Measurements from ENCODE around the gene ATPAF1. TPM values are rescaled to one million over a fixed set of nuclear protein-coding genes. Genes with fewer than 3 reads are reported as not detected.
A peak's percentile ranks its signal among the peaks of the same experiment; 100 is the strongest.
"Not testable (repeated sequence)": the region's sequence is repeated elsewhere in the genome, so short reads cannot be mapped to it uniquely, and the experiment has no call there.

ATPAF1 gene
- total RNA-seq, 1 donor from 2014 or later = 55.1 TPM

DNA sequence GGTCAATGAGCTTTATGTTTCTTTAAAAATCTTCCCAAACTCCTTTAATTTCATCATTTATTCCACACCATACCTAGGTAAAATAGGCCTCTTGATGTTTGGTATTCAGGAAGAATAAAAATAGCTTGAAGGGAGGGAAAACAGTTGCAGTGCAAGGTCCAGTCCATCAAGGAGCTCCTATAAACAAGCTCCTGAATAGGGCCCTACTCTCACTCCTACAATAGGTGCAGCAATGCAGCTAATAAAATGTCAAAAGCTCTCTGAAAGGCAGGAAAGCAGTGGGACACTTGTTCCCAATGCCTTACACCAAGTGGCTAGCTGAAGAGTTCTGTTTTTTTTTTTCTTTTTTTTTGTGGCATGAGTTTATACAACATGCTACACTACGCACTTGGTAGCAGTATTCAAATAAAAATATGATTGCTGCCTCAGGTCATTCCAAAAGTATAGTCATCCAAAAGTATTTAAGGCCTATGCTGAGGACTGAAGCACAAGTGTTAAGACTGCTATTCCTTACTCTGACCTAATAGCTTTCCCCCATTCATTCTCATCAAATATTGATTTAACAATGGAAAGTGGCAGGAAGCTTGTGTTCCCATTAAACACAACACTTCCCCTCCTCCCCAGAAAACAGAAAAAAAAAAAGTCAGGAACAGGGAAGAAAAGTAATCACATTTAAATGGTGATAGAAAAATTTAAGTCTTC, 13.3 kb upstream of the ATPAF1 start:
- DNase-seq (ENCODE audit: low read depth) = no peak

DNA sequence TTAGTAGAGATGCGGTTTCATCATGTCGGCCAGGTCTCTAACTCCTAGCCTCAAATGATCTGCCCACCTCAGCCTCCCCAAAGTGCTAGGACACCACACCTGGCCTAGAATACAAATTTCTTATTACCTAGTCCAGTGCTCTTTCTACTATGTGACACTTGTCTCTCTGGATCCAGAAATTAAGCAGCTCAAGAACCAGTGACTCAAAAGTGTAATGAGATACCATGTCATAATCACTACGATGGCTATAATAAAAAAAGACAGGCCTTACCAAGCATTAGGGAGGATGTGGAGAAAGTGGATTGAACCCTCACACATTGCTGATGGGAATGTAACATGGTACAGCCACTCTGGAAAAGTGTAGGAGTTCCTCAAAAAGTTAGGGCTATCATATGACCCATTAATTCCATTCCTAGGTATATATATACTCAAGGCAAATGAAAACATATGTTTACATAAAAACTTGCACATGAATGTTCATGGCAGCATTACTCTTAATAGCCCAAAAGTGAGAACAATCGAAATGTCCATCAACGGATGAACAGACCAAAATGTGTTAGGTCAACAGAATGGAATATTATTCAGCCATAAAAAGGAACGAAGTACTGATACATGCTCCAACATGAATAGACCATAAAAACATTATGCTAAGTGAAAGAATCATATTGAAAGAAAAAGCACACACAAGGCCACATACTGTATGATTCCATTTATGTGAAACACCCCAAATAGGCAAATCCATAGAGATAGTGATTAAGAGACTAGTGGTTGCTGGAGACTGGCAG, 11.8 kb upstream of the ATPAF1 start:
- DNase-seq (ENCODE audit: low read depth) = no peak

DNA sequence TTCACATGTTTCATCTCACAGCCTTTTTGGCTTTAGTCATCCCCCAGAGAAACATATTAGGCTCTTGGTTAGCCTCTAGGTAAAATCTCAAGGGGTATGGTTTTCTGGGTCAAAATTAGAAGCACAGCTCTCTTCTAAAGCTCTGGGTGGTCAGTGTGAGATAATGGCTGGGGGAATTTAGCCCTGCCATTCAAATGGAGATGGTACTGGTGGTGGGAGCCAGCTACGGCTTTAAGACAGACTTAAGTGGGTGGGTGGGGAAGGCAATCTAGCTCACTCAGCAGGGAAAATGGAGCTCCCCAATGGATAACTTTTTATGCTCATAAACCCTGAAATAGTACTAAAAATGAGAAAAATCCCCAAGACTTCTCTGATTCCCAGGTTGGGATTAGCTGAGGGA, 9.2 kb upstream of the ATPAF1 start:
- DNase-seq (ENCODE audit: low read depth) = no peak

DNA sequence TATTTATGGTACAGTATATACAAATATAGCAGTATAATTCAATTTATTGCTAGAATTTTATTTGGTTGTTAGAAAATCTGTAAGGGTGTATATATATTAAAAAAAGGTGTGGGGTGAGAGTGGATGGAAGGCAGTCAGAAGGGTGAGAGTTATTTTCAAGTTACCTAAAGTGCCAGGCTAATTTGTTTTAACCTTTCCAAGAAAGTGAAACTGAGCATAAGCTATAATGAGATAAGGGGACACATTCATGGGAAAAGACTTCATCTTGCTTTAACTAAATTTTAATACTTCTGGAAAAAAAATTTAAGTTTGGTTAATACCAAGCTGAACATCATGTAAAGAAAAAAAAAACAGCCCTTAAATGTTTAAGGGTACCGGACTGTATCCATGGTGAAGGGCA, 8.4 kb upstream of the ATPAF1 start:
- no peak for DNase-seq (ENCODE audit: low read depth)

DNA sequence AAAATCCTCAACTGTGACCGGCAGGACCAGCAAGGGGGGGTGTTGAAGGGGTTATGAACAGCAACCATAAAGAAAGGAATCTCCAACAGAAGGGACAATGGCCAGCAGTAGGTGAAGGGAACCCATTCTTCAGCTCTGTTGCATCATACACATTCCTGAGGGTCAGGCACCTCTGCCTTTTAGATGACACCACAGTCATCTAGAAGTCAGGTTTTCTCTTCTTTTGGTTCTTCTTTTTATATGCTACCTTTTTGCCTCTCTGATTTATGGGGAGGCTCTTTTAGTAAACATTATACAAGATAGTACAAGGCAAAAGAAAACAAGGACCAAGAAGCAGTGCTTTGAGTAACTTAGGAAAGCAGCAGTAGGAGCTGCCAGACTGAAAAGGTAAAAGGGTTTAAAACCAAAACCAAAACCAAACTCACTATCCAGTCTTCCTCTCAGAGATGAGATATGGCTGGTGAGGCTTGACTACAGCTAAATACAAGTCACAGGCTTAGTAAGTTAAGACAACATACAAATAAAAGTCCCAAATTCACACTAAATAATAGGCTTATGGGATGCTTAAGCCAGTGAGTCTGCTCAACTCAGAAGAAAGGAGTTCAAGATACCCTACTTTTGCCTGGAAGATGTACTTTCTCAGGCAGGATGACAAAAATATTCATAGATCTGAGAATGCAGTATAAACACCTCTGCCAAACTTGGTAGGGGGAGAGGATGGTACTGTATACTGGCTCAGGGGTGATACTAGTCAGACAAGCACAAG, 7.6 kb upstream of the ATPAF1 start:
- DNase-seq (ENCODE audit: low read depth) = no peak

DNA sequence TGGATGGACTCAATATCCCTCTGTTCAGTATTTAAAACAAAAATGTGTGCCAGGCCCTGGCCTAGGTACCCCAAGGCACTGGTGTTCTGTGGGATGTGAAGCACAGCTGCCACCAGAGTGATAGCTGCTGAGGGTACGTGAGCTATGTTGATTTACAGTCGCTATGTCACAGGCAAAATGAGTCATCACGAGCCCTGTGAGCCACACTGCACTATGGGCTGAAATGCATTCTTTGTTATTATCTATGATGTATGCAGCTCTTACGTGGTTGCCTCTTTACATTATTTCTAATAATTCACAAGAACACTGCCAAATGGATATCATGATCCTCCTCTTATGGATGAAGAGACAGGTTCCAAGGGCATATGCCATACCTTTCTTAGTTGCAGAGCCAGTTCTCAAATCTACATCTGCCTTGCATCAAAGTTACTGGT, 5.6 kb upstream of the ATPAF1 start:
- DNase-seq (ENCODE audit: low read depth) = peak; percentile 66

DNA sequence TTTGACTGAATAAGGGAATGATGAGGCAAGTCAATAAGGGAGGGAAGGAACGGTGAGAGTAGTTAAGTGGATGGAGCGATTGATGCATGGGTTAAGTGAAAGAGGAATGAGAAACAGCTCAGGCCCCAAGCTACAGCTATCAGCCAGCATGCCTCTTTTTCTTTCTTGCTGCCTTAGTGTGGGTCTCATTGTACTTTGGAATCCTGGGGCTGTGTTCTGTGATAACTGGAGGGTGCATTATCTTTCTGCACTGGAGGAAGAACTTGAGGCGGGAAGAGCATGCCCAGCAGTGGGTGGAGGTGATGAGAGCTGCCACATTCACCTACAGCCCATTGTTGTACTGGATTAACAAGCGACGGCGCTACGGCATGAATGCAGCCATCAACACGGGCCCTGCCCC, 4.5 kb upstream of the ATPAF1 start:
- no peak for DNase-seq (ENCODE audit: low read depth)

DNA sequence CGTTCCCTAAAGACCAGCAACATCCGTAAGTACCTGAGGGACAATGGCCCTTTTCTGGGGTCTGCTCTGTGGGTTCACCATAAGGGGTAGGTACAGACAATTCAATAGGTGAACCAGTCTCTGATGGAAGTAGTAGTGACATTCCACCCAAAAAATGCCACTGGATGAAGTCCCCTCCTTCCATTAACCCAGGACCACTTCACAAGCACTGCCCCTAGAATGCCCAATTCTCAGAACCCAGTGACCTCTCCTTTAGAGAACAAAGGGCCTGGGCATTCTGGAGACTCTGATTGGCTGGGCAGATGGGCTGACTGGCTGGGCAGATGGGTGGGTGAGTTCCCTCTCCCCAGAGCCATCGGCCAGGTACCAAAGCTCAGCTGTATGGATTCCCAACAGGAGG, 3.4 kb upstream of the ATPAF1 start, which contains the start of gene TEX38:
Gene TEX38 (plus strand): TSS at position 301 of the 400 bp plus-strand sequence. CDS start 81 bp downstream, at position 382.
- no peak for DNase-seq (ENCODE audit: low read depth)

DNA sequence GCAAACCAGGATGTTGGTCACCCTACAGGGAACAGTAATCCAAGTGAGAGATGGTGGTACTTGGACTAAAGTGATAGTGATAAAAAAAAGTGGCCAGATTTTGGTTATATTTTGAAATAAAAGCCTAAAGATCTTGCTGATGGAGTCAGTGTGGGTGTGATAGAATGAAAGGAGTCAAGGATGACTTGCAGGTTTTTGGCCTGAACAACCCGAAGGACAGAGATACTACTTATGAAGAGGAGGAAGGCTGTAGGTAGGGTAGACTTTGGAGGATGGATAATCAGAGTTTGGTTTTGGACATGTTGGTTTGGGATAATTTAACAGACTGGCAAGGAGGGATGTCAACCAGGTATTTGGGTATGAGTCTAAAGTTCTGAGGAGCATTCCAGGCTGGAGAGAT, 2.0 kb upstream of the ATPAF1 start:
- no peak for DNase-seq (ENCODE audit: low read depth)

DNA sequence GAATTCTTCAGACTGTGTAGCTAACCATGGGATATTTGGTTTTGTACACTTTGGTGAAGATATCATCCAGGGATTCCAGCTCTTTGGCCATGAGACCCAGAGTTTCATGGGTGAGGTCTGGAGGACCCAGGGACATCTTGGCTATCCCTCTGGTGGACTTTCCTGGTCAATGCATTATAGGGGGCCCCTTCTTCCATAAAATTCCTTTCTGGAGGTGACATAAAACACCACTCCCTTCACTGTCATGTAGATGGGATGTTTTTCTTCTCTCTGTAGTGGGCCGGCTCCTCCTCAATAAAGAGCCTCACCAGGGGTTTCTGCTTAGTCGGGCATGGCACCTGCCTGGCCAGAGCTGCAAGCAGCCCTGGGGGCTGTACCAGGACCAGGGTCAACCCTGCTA, 2.2 kb downstream of the ATPAF1 start:
- DNase-seq (ENCODE audit: low read depth) = no peak

DNA sequence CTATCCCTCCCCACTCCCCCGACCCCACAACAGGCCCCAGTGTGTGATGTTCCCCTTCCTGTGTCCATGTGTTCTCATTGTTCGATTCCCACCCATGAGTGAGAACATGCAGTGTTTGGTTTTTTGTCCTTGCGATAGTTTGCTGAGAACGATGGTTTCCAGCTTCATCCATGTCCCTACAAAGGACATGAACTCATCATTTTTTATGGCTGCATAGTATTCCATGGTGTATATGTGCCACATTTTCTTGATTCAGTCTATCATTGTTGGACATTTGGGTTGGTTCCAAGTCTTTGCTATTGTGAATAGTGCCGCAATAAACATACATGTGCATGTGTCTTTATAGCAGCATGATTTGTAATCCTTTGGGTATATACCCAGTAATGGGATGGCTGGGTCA, 5.2 kb downstream of the ATPAF1 start:
- not testable (repeated sequence) for DNase-seq (ENCODE audit: low read depth)

DNA sequence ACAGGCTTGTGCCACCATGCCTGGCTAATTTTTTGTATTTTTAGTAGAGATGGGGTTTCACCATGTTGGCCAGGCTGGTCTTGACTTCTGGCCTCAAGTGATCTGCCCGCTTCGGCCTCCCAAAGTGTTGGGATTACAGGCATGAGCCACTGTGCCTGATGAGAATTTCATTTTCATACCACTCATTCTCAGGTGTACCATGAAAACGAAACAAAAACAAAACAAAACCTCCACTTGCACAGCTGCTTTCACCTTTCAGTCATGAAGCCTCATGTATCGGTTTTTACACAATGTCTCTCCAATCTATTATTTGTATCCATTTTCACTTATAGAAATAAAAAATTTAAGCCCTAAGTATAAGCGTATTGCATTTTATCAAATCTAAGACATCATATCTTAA, 8.0 kb downstream of the ATPAF1 start:
- not testable (repeated sequence) for DNase-seq (ENCODE audit: low read depth)

DNA sequence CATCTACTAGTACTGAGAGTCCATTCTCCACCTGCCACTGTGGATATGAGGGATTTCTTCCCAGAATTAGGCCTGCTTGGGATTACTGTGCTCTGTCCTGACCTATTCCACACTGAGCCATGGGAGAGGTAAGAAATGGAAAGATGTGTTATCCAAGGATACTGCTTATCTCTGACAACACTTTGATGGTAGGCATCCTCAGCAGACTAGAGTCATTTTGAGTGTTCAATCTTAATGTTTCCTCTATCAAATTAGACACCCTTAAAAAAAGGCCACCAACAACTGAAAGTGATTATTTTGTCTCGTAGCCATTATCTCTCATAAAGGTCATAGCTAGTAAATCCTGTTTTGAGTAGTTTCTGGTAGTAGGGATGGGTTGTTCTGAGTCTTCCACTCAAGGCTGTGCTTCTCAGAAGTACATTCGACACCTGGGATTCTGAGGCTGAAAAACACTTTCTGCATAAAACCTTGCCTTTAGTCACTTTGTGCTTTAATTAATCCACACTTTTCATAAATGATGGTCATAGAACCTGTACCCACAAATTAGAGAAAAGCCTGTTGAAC, 8.8 kb downstream of the ATPAF1 start:
- DNase-seq (ENCODE audit: low read depth) = no peak

DNA sequence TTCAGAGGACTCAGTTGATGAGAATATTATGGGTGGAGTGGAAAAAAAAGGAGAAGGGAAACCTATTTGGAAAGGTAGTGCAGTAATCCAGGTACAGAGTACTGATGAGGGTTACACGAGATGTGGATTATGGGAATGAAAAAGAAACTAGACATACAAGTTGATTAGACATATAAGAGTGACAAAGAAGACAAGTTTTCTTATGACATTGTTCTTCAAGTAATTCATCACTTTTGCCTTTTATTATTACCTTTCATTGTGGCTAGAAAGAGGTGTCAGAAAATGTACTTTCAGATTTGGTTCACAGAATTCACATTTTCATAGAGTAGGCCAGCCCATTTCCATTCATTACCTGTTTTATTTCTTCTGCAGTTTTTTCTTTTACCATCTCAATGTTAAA, 10.4 kb downstream of the ATPAF1 start:
- no peak for DNase-seq (ENCODE audit: low read depth)

DNA sequence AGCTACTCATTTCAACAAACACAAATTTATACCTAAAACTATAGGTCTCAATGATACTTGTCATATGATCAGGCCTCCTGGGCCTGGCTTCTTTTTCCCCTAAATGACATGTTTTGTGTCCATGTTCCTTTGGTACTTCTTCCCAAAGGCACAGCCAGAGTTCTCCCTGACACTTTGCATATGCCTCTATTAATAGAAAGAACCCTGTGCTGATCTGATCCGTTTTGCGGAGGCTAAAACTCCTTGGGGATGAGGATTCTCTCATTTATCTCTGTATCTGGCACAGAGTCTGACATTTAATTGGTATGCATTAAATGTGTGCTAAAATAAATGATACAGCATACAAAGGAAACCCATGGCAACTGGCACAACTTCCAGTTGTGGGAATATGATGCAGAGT, 11.5 kb downstream of the ATPAF1 start:
- DNase-seq (ENCODE audit: low read depth) = no peak

DNA sequence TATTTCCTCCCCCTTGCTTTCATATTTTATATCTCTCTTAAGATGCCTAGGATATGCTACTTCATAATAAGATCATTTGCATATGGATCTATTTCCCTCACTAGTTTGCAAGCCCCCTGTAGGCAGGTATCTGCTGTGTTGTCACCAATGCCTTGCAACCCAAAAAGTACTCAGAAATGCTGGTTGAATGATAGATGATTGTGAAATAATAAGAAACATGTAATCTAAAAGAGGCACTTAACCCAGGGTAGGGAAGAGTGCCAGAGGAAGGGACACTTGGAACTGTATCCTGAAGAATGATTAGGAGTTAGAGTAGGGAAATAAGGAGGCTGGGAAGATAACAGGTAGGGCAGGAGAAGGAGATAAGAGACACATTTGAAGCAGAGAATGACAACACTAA, 12.3 kb downstream of the ATPAF1 start:
- DNase-seq (ENCODE audit: low read depth) = no peak

DNA sequence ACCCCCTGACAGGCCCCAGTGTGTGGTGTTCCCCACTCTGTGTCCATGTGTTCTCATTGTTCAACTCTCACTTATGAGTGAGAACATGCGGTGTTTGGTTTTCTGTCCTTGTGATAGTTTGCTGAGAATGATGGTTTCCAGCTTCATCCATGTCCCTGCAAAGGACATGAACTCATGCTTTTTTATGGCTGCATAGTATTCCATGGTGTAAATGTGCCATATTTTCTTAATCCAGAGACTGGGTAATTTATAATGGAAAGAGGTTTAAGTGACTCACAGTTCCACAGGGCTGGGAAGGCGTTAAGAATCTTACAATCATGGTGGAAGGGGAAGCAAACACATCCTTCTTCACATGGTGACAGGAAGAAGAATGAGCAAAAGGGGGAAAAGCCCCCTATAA, 13.5 kb downstream of the ATPAF1 start:
- not testable (repeated sequence) for DNase-seq (ENCODE audit: low read depth)

DNA sequence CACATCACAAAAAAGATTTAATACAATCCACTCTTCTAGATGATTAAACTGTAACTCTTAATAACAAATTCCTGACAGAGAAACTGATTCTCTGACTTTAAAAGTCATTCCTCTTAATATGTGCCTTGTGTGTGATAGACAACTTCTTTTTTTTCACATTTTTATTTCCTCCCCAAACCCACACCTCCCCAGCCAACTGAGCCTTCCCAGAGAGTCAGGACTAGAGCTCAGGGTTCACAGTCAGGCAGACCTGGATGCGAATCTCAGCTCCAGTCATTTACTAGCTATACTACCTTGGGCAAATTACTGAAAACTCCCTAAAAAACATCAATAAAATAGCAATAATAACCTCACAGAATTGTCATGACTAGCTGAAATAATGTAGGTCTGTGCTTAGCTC, 14.2 kb downstream of the ATPAF1 start:
- no peak for DNase-seq (ENCODE audit: low read depth)

DNA sequence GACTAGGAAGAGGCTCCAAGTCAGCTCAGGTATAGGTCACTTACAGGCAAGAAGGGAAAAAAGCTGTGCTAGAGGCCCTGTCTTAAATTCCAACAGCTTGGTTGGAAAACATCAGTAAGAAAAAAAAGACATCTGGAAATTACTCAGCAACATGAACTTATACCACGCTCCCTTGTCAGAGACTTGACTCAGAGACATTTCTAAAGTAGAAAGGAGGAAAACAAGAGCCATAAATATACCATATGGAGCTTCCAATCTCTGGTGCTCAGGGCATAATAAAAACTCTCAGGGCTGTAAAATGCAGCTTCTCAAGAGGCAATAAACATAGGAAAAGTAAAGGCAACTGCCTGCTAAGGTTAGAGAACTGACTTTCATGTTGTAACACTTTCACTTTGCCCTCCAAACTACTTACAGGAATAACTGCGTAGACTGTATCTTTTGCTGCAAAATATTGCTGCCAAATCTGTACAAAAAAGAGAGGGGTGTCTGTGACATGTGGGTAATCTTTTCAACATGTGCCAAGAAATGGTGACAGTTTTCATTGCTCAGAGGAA, 14.7 kb downstream of the ATPAF1 start:
- DNase-seq (ENCODE audit: low read depth) = no peak

DNA sequence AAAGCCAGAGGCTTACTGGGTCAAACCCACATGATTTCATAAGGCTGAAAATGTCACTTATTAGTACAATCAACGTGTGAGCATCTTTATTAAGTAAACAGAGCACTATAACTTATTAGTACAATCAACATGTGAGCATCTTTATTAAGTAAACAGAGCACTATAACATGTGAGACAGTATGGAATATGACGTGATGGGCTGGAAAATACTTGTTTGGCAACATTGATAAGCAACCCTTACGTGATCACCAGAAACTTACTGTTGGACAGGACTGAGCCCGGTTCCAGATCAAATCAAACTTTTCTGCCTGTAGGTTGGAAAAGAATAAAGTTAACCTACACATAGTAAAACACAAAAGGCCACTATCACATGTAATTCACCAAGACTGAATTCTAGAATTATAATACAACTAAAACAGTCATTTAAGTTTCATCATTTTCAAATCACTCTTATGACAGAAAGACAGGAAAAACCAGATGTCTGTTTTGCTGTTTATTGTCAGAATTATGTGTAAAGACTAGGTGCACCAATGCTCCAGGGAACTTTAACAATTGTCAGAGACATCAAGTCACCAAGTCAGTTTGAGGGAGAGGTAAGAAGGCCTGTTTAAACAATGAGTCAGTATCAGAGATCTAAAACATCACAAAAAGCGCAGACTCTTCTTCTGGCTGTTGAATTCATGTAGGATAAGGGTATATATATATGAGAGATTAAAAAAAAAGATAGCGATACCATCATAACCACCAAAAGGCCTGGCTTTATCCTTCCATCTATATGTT, 15.7 kb downstream of the ATPAF1 start:
- DNase-seq (ENCODE audit: low read depth) = no peak

DNA sequence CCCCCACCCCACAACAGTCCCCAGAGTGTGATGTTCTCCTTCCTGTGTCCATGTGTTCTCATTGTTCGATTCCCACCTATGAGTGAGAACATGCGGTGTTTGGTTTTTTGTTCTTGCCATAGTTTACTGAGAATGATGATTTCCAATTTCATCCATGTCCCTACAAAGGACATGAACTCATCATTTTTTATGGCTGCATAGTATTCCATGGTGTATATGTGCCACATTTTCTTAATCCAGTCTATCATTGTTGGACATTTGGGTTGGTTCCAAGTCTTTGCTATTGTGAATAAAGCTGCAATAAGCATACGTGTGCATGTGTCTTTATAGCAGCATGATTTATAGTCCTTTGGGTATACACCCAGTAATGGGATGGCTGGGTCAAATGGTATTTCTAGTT, 17.0 kb downstream of the ATPAF1 start:
- DNase-seq (ENCODE audit: low read depth) = not testable (repeated sequence)
